ENCODE measurements around the gene RHOA.

RHOA gene

DNA sequence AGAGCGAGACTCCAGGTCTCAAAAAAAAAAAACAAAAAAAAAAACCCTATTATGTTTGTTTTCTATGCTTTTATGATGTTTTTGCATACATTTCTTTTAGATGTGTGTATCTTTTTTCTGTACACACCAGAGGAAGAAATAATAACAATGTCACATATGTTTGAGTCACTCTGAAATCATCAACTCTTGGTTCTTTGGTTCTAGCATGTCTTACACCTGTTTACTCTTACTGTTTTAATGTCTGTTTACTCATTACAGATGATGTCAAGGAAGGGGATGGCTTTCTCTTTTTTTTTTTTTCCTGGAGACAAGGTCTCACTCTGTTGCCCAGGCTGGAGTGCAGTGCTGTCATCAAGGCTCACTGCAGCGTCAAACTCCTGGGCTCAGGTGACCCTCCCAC, 24.1 kb downstream of the RHOA start:
- Histone ChIP-seq H4K20me1 (ENCODE audit: insufficient read depth, low read length) (no peaks in the 10 kb centered on the region), H3K27ac (ENCODE audit: low read depth, low read length, poor library complexity, severe bottlenecking) (no peak overlapping the region), H2AFZ (ENCODE audit: low read length) (no peak overlapping the region), H3F3A (ENCODE audit: insufficient read depth, low read length) (no peaks in the 10 kb centered on the region), H3K9me3 (ENCODE audit: low read length) (peaks cover under 1% of the 10 kb centered on the region; the same call in 1 of the 2 replicates), H3K4me2 (ENCODE audit: low read length) (no peak overlapping the region), H3K9ac (ENCODE audit: low read length) (no peak overlapping the region), H3K9me2 (ENCODE audit: low read depth, low read length) (no peaks in the 10 kb centered on the region), H3K79me2 (ENCODE audit: insufficient read depth, low read length) (peaks cover 94% of the 10 kb centered on the region), H3K4me1 (ENCODE audit: insufficient read depth, low read length, severe bottlenecking) (peaks cover 6% of the 10 kb centered on the region), H3K4me3 (ENCODE audit: low read depth, low read length, poor library complexity, severe bottlenecking) (no peak overlapping the region), H3K27me3 (ENCODE audit: insufficient read depth, low read length) (no peaks in the 10 kb centered on the region), H3K36me3 (ENCODE audit: insufficient read depth, low read length) (peaks cover 60% of the 10 kb centered on the region)
- TF ChIP-seq, protein P1, sequence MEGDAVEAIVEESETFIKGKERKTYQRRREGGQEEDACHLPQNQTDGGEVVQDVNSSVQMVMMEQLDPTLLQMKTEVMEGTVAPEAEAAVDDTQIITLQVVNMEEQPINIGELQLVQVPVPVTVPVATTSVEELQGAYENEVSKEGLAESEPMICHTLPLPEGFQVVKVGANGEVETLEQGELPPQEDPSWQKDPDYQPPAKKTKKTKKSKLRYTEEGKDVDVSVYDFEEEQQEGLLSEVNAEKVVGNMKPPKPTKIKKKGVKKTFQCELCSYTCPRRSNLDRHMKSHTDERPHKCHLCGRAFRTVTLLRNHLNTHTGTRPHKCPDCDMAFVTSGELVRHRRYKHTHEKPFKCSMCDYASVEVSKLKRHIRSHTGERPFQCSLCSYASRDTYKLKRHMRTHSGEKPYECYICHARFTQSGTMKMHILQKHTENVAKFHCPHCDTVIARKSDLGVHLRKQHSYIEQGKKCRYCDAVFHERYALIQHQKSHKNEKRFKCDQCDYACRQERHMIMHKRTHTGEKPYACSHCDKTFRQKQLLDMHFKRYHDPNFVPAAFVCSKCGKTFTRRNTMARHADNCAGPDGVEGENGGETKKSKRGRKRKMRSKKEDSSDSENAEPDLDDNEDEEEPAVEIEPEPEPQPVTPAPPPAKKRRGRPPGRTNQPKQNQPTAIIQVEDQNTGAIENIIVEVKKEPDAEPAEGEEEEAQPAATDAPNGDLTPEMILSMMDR (IDR thresholded peaks at IDR 0.05; ENCODE audit: low read length) = no peak
- TF ChIP-seq EZH2 (IDR thresholded peaks at IDR 0.05; ENCODE audit: borderline replicate concordance, low read length) = no peak

DNA sequence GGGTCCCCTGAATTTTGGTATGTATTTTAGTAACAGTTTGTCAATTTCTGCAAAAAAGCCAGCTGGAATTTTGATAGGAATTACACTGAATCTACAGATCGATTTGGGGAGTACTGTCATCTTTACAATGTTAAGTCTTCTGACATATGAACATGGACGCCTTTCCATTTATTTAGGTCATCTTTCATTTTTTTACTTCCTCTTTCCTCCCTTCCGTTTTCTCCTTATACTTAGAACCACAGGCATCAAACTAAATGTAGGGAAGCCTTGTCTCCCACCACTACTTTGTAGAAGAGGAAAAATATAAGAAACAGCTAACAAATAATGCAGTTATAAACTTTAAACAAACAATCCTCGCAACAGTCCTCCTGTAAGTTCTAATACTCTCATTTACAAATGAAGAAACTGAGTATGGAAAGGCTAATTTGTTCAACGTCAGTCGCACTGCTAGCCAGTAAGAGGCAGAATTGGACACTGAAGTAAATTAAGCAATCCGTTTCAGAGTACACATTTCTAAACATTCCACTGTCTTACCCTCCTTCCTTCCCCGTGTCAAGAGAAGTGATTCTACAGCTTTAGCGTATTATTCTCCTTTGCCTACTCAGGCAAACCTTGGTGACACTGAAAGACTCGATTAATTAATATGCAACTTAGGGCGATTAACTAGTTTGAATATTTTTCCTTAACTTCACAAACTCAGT, 25.6 kb downstream of the RHOA start:
- Histone ChIP-seq H3K36me3 (ENCODE audit: insufficient read depth, low read length) (peaks cover 67% of the 10 kb centered on the region), H2AFZ (ENCODE audit: low read length) (no peak overlapping the region), H3K27me3 (ENCODE audit: insufficient read depth, low read length) (no peaks in the 10 kb centered on the region), H3K79me2 (ENCODE audit: insufficient read depth, low read length) (peaks cover 93% of the 10 kb centered on the region), H3K4me2 (ENCODE audit: low read length) (no peak overlapping the region), H3K4me1 (ENCODE audit: insufficient read depth, low read length, severe bottlenecking) (peaks cover 6% of the 10 kb centered on the region), H4K20me1 (ENCODE audit: insufficient read depth, low read length) (no peaks in the 10 kb centered on the region), H3K9me3 (ENCODE audit: low read length) (peaks cover 5% of the 10 kb centered on the region; the same call in 1 of the 2 replicates), H3K9ac (ENCODE audit: low read length) (no peak overlapping the region), H3K27ac (ENCODE audit: low read depth, low read length, poor library complexity, severe bottlenecking) (no peak overlapping the region), H3K9me2 (ENCODE audit: low read depth, low read length) (no peaks in the 10 kb centered on the region), H3K4me3 (ENCODE audit: low read depth, low read length, poor library complexity, severe bottlenecking) (no peak overlapping the region), H3F3A (ENCODE audit: insufficient read depth, low read length) (no peaks in the 10 kb centered on the region)
- TF ChIP-seq EZH2 (IDR thresholded peaks at IDR 0.05; ENCODE audit: borderline replicate concordance, low read length) = no peak
- TF ChIP-seq, protein P1 (IDR thresholded peaks at IDR 0.05; ENCODE audit: low read length) = no peak

DNA sequence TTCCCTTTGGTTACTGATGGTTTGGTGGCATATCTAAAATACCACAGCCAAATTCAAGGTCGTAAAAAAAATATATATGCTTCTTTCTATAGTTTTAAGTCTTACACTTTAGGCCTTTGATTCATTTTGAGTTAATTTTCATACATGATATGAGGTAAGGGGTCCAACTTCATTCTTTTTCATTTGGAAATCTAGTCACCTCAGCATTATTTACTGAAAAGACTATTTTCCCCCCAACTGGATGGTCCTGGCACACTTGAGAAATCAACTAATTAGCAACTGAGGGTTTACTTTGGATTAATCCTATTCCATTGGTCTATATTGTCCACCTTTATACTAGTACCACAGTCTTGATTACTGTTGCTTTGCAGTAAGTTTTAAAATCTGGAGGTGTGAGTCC, 26.2 kb downstream of the RHOA start:
- Histone ChIP-seq H3K9ac (ENCODE audit: low read length) (no peak overlapping the region), H3K9me2 (ENCODE audit: low read depth, low read length) (no peaks in the 10 kb centered on the region), H4K20me1 (ENCODE audit: insufficient read depth, low read length) (no peaks in the 10 kb centered on the region), H3K4me3 (ENCODE audit: low read depth, low read length, poor library complexity, severe bottlenecking) (no peak overlapping the region), H3F3A (ENCODE audit: insufficient read depth, low read length) (no peaks in the 10 kb centered on the region), H3K4me1 (ENCODE audit: insufficient read depth, low read length, severe bottlenecking) (peaks cover 6% of the 10 kb centered on the region), H3K9me3 (ENCODE audit: low read length) (peaks cover 5% of the 10 kb centered on the region; the same call in 1 of the 2 replicates), H3K4me2 (ENCODE audit: low read length) (no peak overlapping the region), H3K27ac (ENCODE audit: low read depth, low read length, poor library complexity, severe bottlenecking) (no peak overlapping the region), H3K27me3 (ENCODE audit: insufficient read depth, low read length) (no peaks in the 10 kb centered on the region), H2AFZ (ENCODE audit: low read length) (no peak overlapping the region), H3K36me3 (ENCODE audit: insufficient read depth, low read length) (peaks cover 70% of the 10 kb centered on the region), H3K79me2 (ENCODE audit: insufficient read depth, low read length) (peaks cover 94% of the 10 kb centered on the region)
- no peak for TF ChIP-seq EZH2 (IDR thresholded peaks at IDR 0.05; ENCODE audit: borderline replicate concordance, low read length)
- TF ChIP-seq, protein P1 (IDR thresholded peaks at IDR 0.05; ENCODE audit: low read length) = no peak
